Stimulated activated naive CD8-positive, alpha-beta T cell treated with anti-CD3 and anti-CD28 coated beads, Interleukin-15, Interleukin-2, amounts not matched to agents 100 ng/mL and 50 ng/mL, for 24 hours (primary cell): ENCODE data around the gene CELF6.

Experiments
- H3K27ac Mint-ChIP-seq: one replicate; pipeline ENCODE4 v1.8.0; 2021; ENCODE audit warnings: mild to moderate bottlenecking, mixed read lengths
- H3K27me3 Mint-ChIP-seq: one replicate; pipeline ENCODE4 v1.8.0; 2021; ENCODE audit warnings: mixed read lengths
- H3K36me3 Mint-ChIP-seq: one replicate; pipeline ENCODE4 v1.8.0; 2021; ENCODE audit warnings: low read depth, mixed read lengths
- H3K4me1 Mint-ChIP-seq: one replicate; pipeline ENCODE4 v1.8.0; 2021; ENCODE audit warnings: low read depth, mixed read lengths
- H3K4me3 Mint-ChIP-seq: one replicate; pipeline ENCODE4 v1.8.0; 2021; ENCODE audit warnings: mild to moderate bottlenecking, mixed read lengths
- H3K9me3 Mint-ChIP-seq: one replicate; pipeline ENCODE4 v1.8.0; 2021; ENCODE audit warnings: mixed read lengths

CELF6 gene

GRCh38 chr15:72338617-72339321 is 18.8 kb upstream of the CELF6 start:
- Mint-ChIP-seq H3K9me3 (no peaks in the 10 kb centered on the region), H3K4me3 (no peak overlapping the region), H3K27me3 (no peaks in the 10 kb centered on the region), H3K4me1 (no peaks in the 10 kb centered on the region), H3K27ac (no peak overlapping the region), H3K36me3 (peaks cover 27% of the 10 kb centered on the region)

GRCh38 chr15:72338148-72338547 is 18.2 kb upstream of the CELF6 start:
- no peak overlapping the region for H3K27ac Mint-ChIP-seq
- H3K36me3 Mint-ChIP-seq, result peaks cover 23% of the 10 kb centered on the region
- H3K4me1 Mint-ChIP-seq, result no peaks in the 10 kb centered on the region

GRCh38 chr15:72334842-72335241 is 14.9 kb upstream of the CELF6 start:
- Mint-ChIP-seq H3K4me1 (no peaks in the 10 kb centered on the region), H3K9me3 (no peaks in the 10 kb centered on the region), H3K27me3 (no peaks in the 10 kb centered on the region), H3K27ac (no peak overlapping the region), H3K4me3 (no peak overlapping the region), H3K36me3 (peaks cover 23% of the 10 kb centered on the region)

More at GRCh38 chr15:72338148-72338547, 18.2 kb upstream of the CELF6 start:
- H3K4me3 Mint-ChIP-seq, result no peak overlapping the region
- no peaks in the 10 kb centered on the region for H3K9me3 Mint-ChIP-seq
- H3K27me3 Mint-ChIP-seq, result no peaks in the 10 kb centered on the region

- Mint-ChIP-seq H3K4me3 (no peak overlapping the region), H3K9me3 (no peaks in the 10 kb centered on the region), H3K27me3 (no peaks in the 10 kb centered on the region), H3K27ac (no peak overlapping the region), H3K4me1 (no peaks in the 10 kb centered on the region), H3K36me3 (peaks cover 23% of the 10 kb centered on the region)
Observed at GRCh38 chr15:72331021-72331420, 11.1 kb upstream of the CELF6 start.

DNA sequence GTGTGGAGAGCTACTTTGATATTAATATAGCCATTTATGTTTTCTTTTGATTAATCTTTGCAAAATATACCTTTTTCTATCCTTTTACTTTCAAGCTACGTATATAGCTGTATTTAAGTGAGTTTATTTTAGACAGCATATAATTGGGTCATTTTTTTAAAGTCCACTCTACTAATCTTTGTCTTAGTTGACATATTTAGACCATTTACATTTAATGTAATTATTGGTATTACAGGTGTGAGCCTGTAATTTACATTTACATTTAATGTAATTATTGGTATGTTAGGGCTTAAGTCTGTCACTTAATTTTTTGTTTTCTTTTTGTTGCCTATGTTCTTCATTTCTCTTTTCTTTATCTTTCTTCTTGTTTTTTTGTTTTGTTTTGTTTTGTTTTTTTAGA is 3.8 kb upstream of the CELF6 start:
- Mint-ChIP-seq H3K4me3 (no peak overlapping the region), H3K36me3 (peaks cover 33% of the 10 kb centered on the region), H3K27me3 (peaks cover 13% of the 10 kb centered on the region), H3K4me1 (peaks cover 16% of the 10 kb centered on the region), H3K27ac (no peak overlapping the region), H3K9me3 (peaks cover 6% of the 10 kb centered on the region)

DNA sequence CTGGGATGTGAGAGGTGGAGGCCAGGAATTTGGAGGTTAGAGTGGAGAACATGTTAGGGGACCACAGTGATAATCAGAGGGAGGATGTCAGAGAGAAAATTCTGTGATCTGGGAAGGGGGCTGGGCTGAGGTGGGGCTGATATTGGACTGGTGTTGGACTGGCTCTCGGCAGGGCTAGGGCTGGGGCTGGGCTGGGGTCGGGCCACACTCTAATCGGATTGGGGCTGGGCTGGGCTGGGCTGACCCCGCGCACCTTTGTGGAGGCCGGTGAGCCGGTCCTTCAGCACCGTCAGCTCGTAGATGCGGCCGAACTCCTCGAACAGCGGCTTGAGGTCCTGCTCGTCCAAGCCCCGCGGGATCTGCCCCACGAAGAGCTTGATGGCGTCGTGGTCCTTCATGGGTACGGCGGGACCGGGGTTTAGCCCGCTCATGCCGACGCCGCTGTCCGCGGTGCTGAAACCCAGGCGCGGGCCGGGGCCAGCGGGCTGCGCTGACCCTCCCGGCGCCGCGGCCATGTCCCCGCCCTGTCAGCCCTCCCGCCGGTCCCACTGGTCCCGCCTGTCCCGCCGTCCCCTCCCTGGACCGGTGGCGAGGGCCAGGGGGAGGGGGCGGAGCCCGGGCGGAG is 485 bp downstream of the CELF6 start:
- Mint-ChIP-seq H3K27ac (peak overlapping the region; percentile 45), H3K4me1 (peaks cover 24% of the 10 kb centered on the region), H3K4me3 (peak overlapping the region; percentile 66), H3K36me3 (peaks cover 19% of the 10 kb centered on the region), H3K27me3 (peaks cover 16% of the 10 kb centered on the region), H3K9me3 (peaks cover 5% of the 10 kb centered on the region)

- Mint-ChIP-seq H3K4me1 (peaks cover 24% of the 10 kb centered on the region), H3K9me3 (no peaks in the 10 kb centered on the region), H3K4me3 (peak overlapping the region; percentile 66), H3K27ac (peak overlapping the region; percentile 45), H3K36me3 (peaks cover 9% of the 10 kb centered on the region), H3K27me3 (peaks cover 16% of the 10 kb centered on the region)
Observed at GRCh38 chr15:72318408-72318942, 1.5 kb downstream of the CELF6 start.

DNA sequence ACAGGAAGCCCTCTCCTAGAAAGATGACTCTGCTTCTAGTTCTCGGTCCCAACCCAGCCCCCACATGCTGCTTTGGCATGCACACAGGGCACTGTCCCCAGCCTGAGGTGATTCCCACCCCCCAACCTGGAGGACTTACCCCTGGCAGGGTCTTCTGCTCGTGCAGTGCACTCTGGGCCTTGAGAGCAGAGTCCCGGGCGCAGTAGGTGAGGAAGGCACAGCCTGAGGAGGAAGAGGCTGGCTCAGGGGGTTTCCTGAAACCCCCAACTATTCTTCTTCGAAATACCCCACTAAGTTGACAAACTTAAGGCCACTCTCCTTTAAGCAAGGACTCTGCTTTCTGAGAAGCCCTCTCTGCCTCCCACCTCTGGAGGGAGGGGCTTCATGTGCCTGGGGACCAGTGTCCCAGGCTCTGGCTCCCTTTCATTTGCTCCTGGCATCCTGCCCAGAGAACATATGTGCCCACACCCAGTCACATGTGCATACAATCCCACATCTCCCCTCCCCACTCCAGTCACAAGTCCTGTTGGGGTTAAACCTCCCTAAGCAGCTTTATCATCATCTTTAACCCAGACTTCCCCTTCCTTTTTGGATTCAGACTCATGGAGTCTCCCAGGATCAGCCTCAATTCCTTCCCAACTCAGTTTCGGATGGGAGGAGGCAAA is 4.1 kb downstream of the CELF6 start:
- H3K27ac Mint-ChIP-seq, result no peak overlapping the region
- H3K36me3 Mint-ChIP-seq, result peaks cover 7% of the 10 kb centered on the region
- peaks cover 21% of the 10 kb centered on the region for H3K4me1 Mint-ChIP-seq
- no peaks in the 10 kb centered on the region for H3K9me3 Mint-ChIP-seq
- H3K4me3 Mint-ChIP-seq, result no peak overlapping the region
- peaks cover 15% of the 10 kb centered on the region for H3K27me3 Mint-ChIP-seq

- Mint-ChIP-seq H3K4me3 (no peak overlapping the region), H3K4me1 (peaks cover 10% of the 10 kb centered on the region), H3K36me3 (peaks cover 3% of the 10 kb centered on the region), H3K27me3 (peaks cover 5% of the 10 kb centered on the region), H3K9me3 (no peaks in the 10 kb centered on the region), H3K27ac (no peak overlapping the region)
Observed at GRCh38 chr15:72313881-72314280, 6.1 kb downstream of the CELF6 start.

- Mint-ChIP-seq H3K4me1 (peaks cover 6% of the 10 kb centered on the region), H3K9me3 (no peaks in the 10 kb centered on the region), H3K27ac (no peak overlapping the region), H3K36me3 (no peaks in the 10 kb centered on the region), H3K4me3 (no peak overlapping the region), H3K27me3 (peaks cover under 1% of the 10 kb centered on the region)
Observed at GRCh38 chr15:72313448-72313840, 6.5 kb downstream of the CELF6 start.

- peaks cover 6% of the 10 kb centered on the region for H3K4me1 Mint-ChIP-seq
- no peaks in the 10 kb centered on the region for H3K27me3 Mint-ChIP-seq
- no peaks in the 10 kb centered on the region for H3K9me3 Mint-ChIP-seq
- no peaks in the 10 kb centered on the region for H3K36me3 Mint-ChIP-seq
- H3K27ac Mint-ChIP-seq, result no peak overlapping the region
- H3K4me3 Mint-ChIP-seq, result no peak overlapping the region
Observed at GRCh38 chr15:72312605-72313447, 7.1 kb downstream of the CELF6 start.

DNA sequence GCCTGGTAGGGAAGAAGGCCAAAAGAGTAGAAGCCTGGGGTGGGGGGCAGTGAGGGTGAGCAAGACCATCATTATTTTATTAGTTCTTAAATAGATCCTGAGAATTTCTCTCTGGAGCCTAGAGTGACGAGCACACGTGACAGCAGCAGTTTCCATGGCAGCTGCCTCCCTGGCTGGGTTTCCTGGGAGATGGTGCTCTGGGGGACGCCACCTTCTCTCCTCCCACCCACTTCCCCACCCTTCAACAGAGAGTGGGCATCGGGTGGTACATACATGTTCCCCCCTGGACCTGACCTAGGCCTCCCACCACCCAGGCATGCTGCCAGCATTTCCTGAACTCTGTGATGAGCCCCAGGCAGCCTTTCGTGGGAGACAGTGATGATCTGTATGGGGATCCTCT is 12.9 kb downstream of the CELF6 start:
- Mint-ChIP-seq H3K4me3 (no peak overlapping the region), H3K27me3 (no peaks in the 10 kb centered on the region), H3K9me3 (no peaks in the 10 kb centered on the region), H3K27ac (no peak overlapping the region), H3K4me1 (peaks cover 14% of the 10 kb centered on the region), H3K36me3 (no peaks in the 10 kb centered on the region)

DNA sequence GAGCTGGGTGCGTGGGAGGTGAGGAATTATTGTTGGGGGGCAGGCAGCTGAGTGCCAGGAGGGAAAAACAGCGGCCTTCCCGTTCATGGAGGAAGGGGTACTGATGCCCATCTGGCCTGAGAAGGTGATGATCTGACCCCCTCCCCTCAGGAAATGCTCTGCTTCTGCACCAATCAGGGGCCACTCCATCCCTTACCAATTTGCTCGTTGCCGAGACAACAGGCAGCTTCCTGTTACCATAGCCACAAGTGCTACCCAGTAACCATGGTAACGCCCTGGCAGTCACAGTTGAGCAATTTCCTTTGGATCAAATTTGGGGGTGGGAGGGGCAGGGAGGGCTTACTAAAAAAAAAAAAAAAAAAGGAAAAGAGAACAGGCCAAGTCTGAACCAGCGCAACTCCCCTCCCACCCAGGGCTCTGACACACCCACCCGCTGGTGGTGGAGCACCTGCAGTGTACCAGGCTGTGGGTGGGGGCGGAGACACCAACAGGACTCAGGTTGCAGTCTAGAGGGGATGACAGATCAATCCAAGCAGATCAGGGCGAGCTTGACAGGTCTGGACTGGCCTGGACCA is 13.7 kb downstream of the CELF6 start:
- Mint-ChIP-seq H3K4me1 (peaks cover 14% of the 10 kb centered on the region), H3K27ac (no peak overlapping the region), H3K9me3 (no peaks in the 10 kb centered on the region), H3K4me3 (no peak overlapping the region), H3K36me3 (no peaks in the 10 kb centered on the region), H3K27me3 (no peaks in the 10 kb centered on the region)

GRCh38 chr15:72304596-72304995 is 15.4 kb downstream of the CELF6 start:
- Mint-ChIP-seq H3K36me3 (no peaks in the 10 kb centered on the region), H3K4me3 (no peak overlapping the region), H3K27me3 (no peaks in the 10 kb centered on the region), H3K4me1 (peaks cover 14% of the 10 kb centered on the region), H3K27ac (no peak overlapping the region), H3K9me3 (no peaks in the 10 kb centered on the region)
